CD4-positive, alpha-beta memory T cell (primary cell): Measurements from ENCODE around the gene TIGD4. TPM values are rescaled to one million over a fixed set of nuclear protein-coding genes. Genes with fewer than 3 reads are reported as not detected.
A peak's percentile ranks its signal among the peaks of the same experiment; 100 is the strongest.

Source experiments
- CTCF ChIA-PET: fragments of 350-600 bp; sonication (Branson Sonifier 250); formaldehyde crosslinking; loops from one replicate; lab custom pipeline; 2021; ENCODE audit warnings: inconsistent platforms; ENCODE audit not compliant: partially characterized antibody; lab: Charles Lee
- POLR2A ChIA-PET: fragments of 350-600 bp; sonication (Branson Sonifier 250); formaldehyde crosslinking; loops from one replicate; lab custom pipeline; 2021; ENCODE audit not compliant: partially characterized antibody; lab: Charles Lee
- DNase-seq, 5 donors: peaks; one replicate each; pipeline versions ENCODE4 v3.0.0 to v3.0.0-alpha.2; 2020 to 2022; ENCODE audit warnings: mixed read lengths in 1 of 5
- H3K27ac ChIP-seq: one replicate; pipeline ENCODE4 v1.7.0; 2013; ENCODE audit warnings: low read depth, low read length
- H3K27me3 ChIP-seq: 2 replicates; pipeline ENCODE4 v1.7.0; 2013; ENCODE audit warnings: mild to moderate bottlenecking, low read length, moderate library complexity; ENCODE audit not compliant: insufficient read depth
- H3K36me3 ChIP-seq: 2 replicates; pipeline ENCODE4 v1.7.0; 2013; ENCODE audit warnings: mild to moderate bottlenecking, low read length, moderate library complexity; ENCODE audit not compliant: insufficient read depth
- H3K4me1 ChIP-seq: 2 replicates; pipeline ENCODE4 v1.7.0; 2013; ENCODE audit warnings: mild to moderate bottlenecking, low read length, moderate library complexity; ENCODE audit not compliant: insufficient read depth
- H3K4me3 ChIP-seq, 2 donors: one replicate each; pipeline ENCODE4 v1.7.0; 2013; ENCODE audit warnings: low read length in 2 of 2, mild to moderate bottlenecking in 1 of 2
- H3K9me3 ChIP-seq, 2 donors: one replicate each; pipeline ENCODE4 v1.7.0; 2013; ENCODE audit warnings: low read length in 2 of 2, control low read depth in 1 of 2; ENCODE audit not compliant: control insufficient read depth in 1 of 2
- H3K27ac Mint-ChIP-seq, 7 donors: one replicate each; pipeline ENCODE4 v1.8.0; 2020 to 2021; ENCODE audit warnings: mixed read lengths in 7 of 7, mild to moderate bottlenecking in 6 of 7, inconsistent platforms in 3 of 7, moderate library complexity in 3 of 7
- H3K27me3 Mint-ChIP-seq, 2 donors: one replicate each; pipeline ENCODE4 v1.8.0; 2020 to 2021; ENCODE audit warnings: mixed read lengths in 2 of 2
- H3K36me3 Mint-ChIP-seq, 2 donors: one replicate each; pipeline ENCODE4 v1.8.0; 2020 to 2021; ENCODE audit warnings: mixed read lengths in 2 of 2, inconsistent platforms in 1 of 2, mild to moderate bottlenecking in 1 of 2
- H3K4me1 Mint-ChIP-seq, 4 donors: one replicate each; pipeline ENCODE4 v1.8.0; 2020 to 2021; ENCODE audit warnings: mixed read lengths in 4 of 4, mild to moderate bottlenecking in 1 of 4
- H3K4me3 Mint-ChIP-seq, 8 donors: one replicate each; pipeline ENCODE4 v1.8.0; 2020 to 2021; ENCODE audit warnings: mixed read lengths in 8 of 8, mild to moderate bottlenecking in 7 of 8, moderate library complexity in 6 of 8, inconsistent platforms in 3 of 8
- H3K9me3 Mint-ChIP-seq, 8 donors: one replicate each; pipeline ENCODE4 v1.8.0; 2020 to 2021; ENCODE audit warnings: mixed read lengths in 8 of 8, mild to moderate bottlenecking in 5 of 8, inconsistent platforms in 3 of 8, moderate library complexity in 1 of 8
- intact Hi-C: fragments of 100-400 bp; cut with micrococcal nuclease; formaldehyde crosslinking; loops from one replicate; pipeline ENCODE4 v1.15.1; 2023
- polyA plus RNA-seq, 2 donors: library from polyadenylated mRNA; unstranded; fragments of 300-500 nt; fragmentation: Illumina TruSeq; gene quantifications; one replicate each; pipeline ENCODE4 v1.2.3, GENCODE V29; 2021
- total RNA-seq, 2 experiments: library from RNA; stranded (reverse); gene quantifications; one replicate each; pipeline ENCODE4 v1.2.3, GENCODE V29; 2021

The TIGD4 gene
- total and polyA plus RNA-seq, 4 experiments from 2014 or later, result 0.12 to 0.17 TPM; not detected in 2

GRCh38 chr4:152780267-152780778 is 793 bp upstream of the TIGD4 start:
- Mint-ChIP-seq H3K27ac (peak overlapping the region; percentile 93 to 99 (median 98)), H3K4me3 (peak overlapping the region; percentile 92 to 100 (median 99)), H3K27me3 (peaks cover 0 to 2% of the 10 kb centered on the region in 2 donors), H3K4me1 (peaks cover 30 to 55% (median 43%) of the 10 kb centered on the region in 4 donors), H3K9me3 (no peaks in the 10 kb centered on the region), H3K36me3 (peaks cover 0 to 12% of the 10 kb centered on the region in 2 donors)
- H3K36me3 ChIP-seq, result no peaks in the 10 kb centered on the region
- CTCF ChIA-PET, result interaction anchor here (1.1 to 3.0 kb wide), 3 partner anchors 11 to 309 kb away, joined by 3 to 13 read pairs (median 5); no protein-coding TSS in a partner anchor
- no peaks in the 10 kb centered on the region for H3K27me3 ChIP-seq
- peak in 1 of 5 donors; percentile 1 for DNase-seq
- H3K4me3 ChIP-seq, result peak overlapping the region; percentile 94 to 96
- peak overlapping the region; percentile 78 for H3K27ac ChIP-seq
- intact Hi-C loops, result loop anchor here (1.0 kb wide), 1 partner anchor 10 kb away; no protein-coding TSS in a partner anchor
- no peaks in the 10 kb centered on the region for H3K9me3 ChIP-seq
- POLR2A ChIA-PET, result interaction anchor here (0.7 to 2.4 kb wide), 6 partner anchors 10 to 334 kb away, joined by 3 to 14 read pairs (median 4); partner anchors contain the start of genes FBXW7 and TMEM154
- H3K4me1 ChIP-seq, result peaks cover 28% of the 10 kb centered on the region

- peak overlapping the region; percentile 92 to 100 (median 99) for H3K4me3 Mint-ChIP-seq
- POLR2A ChIA-PET, result interaction anchor here (0.6 to 2.4 kb wide), 12 partner anchors 9 to 1763 kb away, joined by 3 to 14 read pairs (median 4); partner anchors contain the start of genes FBXW7, LRBA, RPS3A and TMEM154
- peak in 3 of 5 donors; percentile 36 to 44 (median 41) for DNase-seq
- H3K4me1 Mint-ChIP-seq, result peaks cover 28 to 48% (median 39%) of the 10 kb centered on the region in 4 donors
- Histone ChIP-seq H3K27ac (peak overlapping the region; percentile 78), H3K9me3 (no peaks in the 10 kb centered on the region), H3K4me1 (peaks cover 27% of the 10 kb centered on the region), H3K36me3 (no peaks in the 10 kb centered on the region), H3K4me3 (peak overlapping the region; percentile 94 to 96), H3K27me3 (no peaks in the 10 kb centered on the region)
- no peaks in the 10 kb centered on the region for H3K9me3 Mint-ChIP-seq
- CTCF ChIA-PET, result interaction anchor here (0.7 to 3.0 kb wide), 22 partner anchors 9 to 1679 kb away, joined by 3 to 18 read pairs (median 3); no protein-coding TSS in a partner anchor
- H3K27me3 Mint-ChIP-seq, result peaks cover 0 to 2% of the 10 kb centered on the region in 2 donors
- intact Hi-C loops, result loop anchor here (1.0 to 5.0 kb wide), 7 partner anchors 100 to 1680 kb away; partner anchors contain the start of genes FBXW7, FHIP1A, GATB and RPS3A
- H3K27ac Mint-ChIP-seq, result peak overlapping the region; percentile 93 to 99 (median 98)
- H3K36me3 Mint-ChIP-seq, result peaks cover 0 to 12% of the 10 kb centered on the region in 2 donors
Measured at GRCh38 chr4:152778656-152779512, 646 bp downstream of the TIGD4 start.

GRCh38 chr4:152777488-152777887 is 2.0 kb downstream of the TIGD4 start:
- Histone ChIP-seq H3K9me3 (no peaks in the 10 kb centered on the region), H3K4me3 (no peak overlapping the region), H3K27me3 (no peaks in the 10 kb centered on the region), H3K36me3 (no peaks in the 10 kb centered on the region), H3K27ac (no peak overlapping the region), H3K4me1 (peaks cover 27% of the 10 kb centered on the region)
- peak overlapping the region in 1 of 8 donors; percentile 100 for H3K4me3 Mint-ChIP-seq
- H3K4me1 Mint-ChIP-seq, result peaks cover 25 to 39% (median 31%) of the 10 kb centered on the region in 4 donors
- ChIA-PET CTCF (interaction anchor here (0.8 to 3.0 kb wide), 5 partner anchors 11 to 308 kb away, joined by 3 to 13 read pairs (median 5); no protein-coding TSS in a partner anchor), POLR2A (no interaction called here)
- peaks cover 0 to 12% of the 10 kb centered on the region in 2 donors for H3K36me3 Mint-ChIP-seq
- H3K9me3 Mint-ChIP-seq, result no peaks in the 10 kb centered on the region
- intact Hi-C loops, result loop anchor here (5.0 kb wide), 2 partner anchors 340 to 1370 kb away; partner anchors contain the start of gene FHIP1A
- peaks cover 0 to 2% of the 10 kb centered on the region in 2 donors for H3K27me3 Mint-ChIP-seq
- no peak for DNase-seq
- peak overlapping the region in 1 of 7 donors; percentile 99 for H3K27ac Mint-ChIP-seq

GRCh38 chr4:152776352-152776751 is 3.2 kb downstream of the TIGD4 start:
- peaks cover 0 to 2% of the 10 kb centered on the region in 2 donors for H3K27me3 Mint-ChIP-seq
- ChIA-PET POLR2A (no interaction called here), CTCF (no interaction called here)
- H3K4me1 Mint-ChIP-seq, result peaks cover 15 to 28% (median 20%) of the 10 kb centered on the region in 4 donors
- no peak overlapping the region for H3K4me3 Mint-ChIP-seq
- Histone ChIP-seq H3K27me3 (no peaks in the 10 kb centered on the region), H3K4me1 (peaks cover 18% of the 10 kb centered on the region), H3K27ac (no peak overlapping the region), H3K9me3 (no peaks in the 10 kb centered on the region), H3K36me3 (no peaks in the 10 kb centered on the region), H3K4me3 (no peak overlapping the region)
- H3K27ac Mint-ChIP-seq, result no peak overlapping the region
- intact Hi-C loops, result loop anchor here (5.0 kb wide), 2 partner anchors 341 to 1369 kb away; partner anchors contain the start of gene FHIP1A
- H3K36me3 Mint-ChIP-seq, result peaks cover 0 to 12% of the 10 kb centered on the region in 2 donors
- DNase-seq, result no peak
- no peaks in the 10 kb centered on the region for H3K9me3 Mint-ChIP-seq

GRCh38 chr4:152773953-152774352 is 5.6 kb downstream of the TIGD4 start:
- Mint-ChIP-seq H3K4me3 (no peak overlapping the region), H3K9me3 (no peaks in the 10 kb centered on the region), H3K27me3 (no peaks in the 10 kb centered on the region), H3K27ac (no peak overlapping the region), H3K4me1 (peaks cover 5 to 7% (median 6%) of the 10 kb centered on the region in 4 donors), H3K36me3 (peaks cover 0 to 2% of the 10 kb centered on the region in 2 donors)
- Histone ChIP-seq H3K36me3 (no peaks in the 10 kb centered on the region), H3K9me3 (no peaks in the 10 kb centered on the region), H3K4me1 (peaks cover 5% of the 10 kb centered on the region), H3K27ac (no peak overlapping the region), H3K4me3 (no peak overlapping the region), H3K27me3 (no peaks in the 10 kb centered on the region)
- POLR2A ChIA-PET, result no interaction called here
- CTCF ChIA-PET, result interaction anchor here (0.6 kb wide), 1 partner anchor 566 kb away, joined by 3 read pairs; no protein-coding TSS in a partner anchor
- intact Hi-C loops, result no loop called here
- no peak for DNase-seq

- no peak overlapping the region for H3K27ac Mint-ChIP-seq
- intact Hi-C loops, result no loop called here
- no peak overlapping the region for H3K4me3 Mint-ChIP-seq
- H3K36me3 ChIP-seq, result no peaks in the 10 kb centered on the region
- DNase-seq, result no peak
- CTCF ChIA-PET, result no interaction called here
- H3K9me3 ChIP-seq, result no peaks in the 10 kb centered on the region
- H3K4me1 ChIP-seq, result no peaks in the 10 kb centered on the region
- no peaks in the 10 kb centered on the region for H3K9me3 Mint-ChIP-seq
- no peaks in the 10 kb centered on the region for H3K27me3 ChIP-seq
- POLR2A ChIA-PET, result no interaction called here
- no peaks in the 10 kb centered on the region for H3K27me3 Mint-ChIP-seq
- H3K4me3 ChIP-seq, result no peak overlapping the region
- no peak overlapping the region for H3K27ac ChIP-seq
- no peaks in the 10 kb centered on the region for H3K36me3 Mint-ChIP-seq
- peaks cover 0 to 1% (median under 1%) of the 10 kb centered on the region in 4 donors for H3K4me1 Mint-ChIP-seq
Measured at GRCh38 chr4:152773339-152773738, 6.2 kb downstream of the TIGD4 start.
